ENCODE data around the gene SCAMP5. TPM values are rescaled to one million over a fixed set of nuclear protein-coding genes. Genes with fewer than 3 reads are reported as not detected.

SCAMP5 gene
- total RNA-seq, 1 donor from 2014 or later, result 1.6 TPM

DNA sequence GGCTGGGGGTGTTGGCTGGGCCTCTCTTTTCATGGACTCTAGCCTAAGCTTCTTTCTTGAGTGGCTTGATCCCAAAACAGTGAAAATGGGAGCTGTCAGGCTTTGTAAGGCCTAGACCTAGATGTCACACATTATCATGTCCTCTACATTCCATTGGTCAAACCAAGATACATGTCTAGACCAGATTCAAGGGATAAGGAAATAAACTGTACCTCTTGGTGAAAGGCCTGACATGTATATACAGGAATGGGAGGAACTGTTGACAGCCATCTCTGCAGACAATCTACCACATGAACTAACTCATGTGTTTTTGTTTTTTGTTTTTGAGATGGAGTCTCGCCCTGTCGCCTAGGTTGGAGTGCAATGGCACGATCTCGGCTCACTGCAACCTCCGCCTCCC, 27.7 kb upstream of the SCAMP5 start:
- Histone ChIP-seq H3K27ac (ENCODE audit: low read depth, low read length) (no peak overlapping the region), H3K4me1 (ENCODE audit: control insufficient read depth in 3 of 3, insufficient read depth in 3 of 3, low read length in 3 of 3) (peaks cover 0 to 3% (median 0%) of the 10 kb centered on the region in 3 donors), H3K9me3 (ENCODE audit: control insufficient read depth in 3 of 3, low read length in 3 of 3) (no peaks in the 10 kb centered on the region), H3K4me3 (ENCODE audit: low read length in 3 of 3) (no peak overlapping the region), H3K36me3 (ENCODE audit: control insufficient read depth in 3 of 3, insufficient read depth in 3 of 3, low read length in 3 of 3) (no peaks in the 10 kb centered on the region), H3K9ac (ENCODE audit: low read depth in 1 of 3, low read length in 3 of 3) (no peak overlapping the region), H3K27me3 (ENCODE audit: control insufficient read depth in 3 of 3, insufficient read depth in 3 of 3, low read length in 3 of 3) (no peaks in the 10 kb centered on the region)

DNA sequence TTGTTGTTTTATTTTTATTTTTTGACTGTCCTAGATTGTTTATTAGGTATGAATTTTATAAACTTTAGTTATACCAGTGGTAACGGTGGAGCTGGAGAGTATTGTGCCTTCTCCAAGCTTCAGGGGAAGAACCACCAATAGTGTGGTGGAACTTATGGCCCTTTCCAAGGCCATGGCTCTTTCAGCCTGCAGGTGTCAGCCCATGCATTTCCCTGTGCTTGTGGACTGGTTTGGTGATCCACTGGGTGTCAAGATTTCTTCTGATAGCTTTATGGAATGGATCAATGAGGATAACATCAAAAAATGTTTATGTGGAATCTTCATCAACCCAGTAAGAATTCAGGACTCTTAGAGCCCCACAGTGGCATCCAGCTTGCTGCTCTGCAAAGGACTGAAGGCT, 19.2 kb upstream of the SCAMP5 start:
- Histone ChIP-seq H3K36me3 (ENCODE audit: control insufficient read depth in 3 of 3, insufficient read depth in 3 of 3, low read length in 3 of 3) (no peaks in the 10 kb centered on the region), H3K27ac (ENCODE audit: low read depth, low read length) (no peak overlapping the region), H3K9me3 (ENCODE audit: control insufficient read depth in 3 of 3, low read length in 3 of 3) (no peaks in the 10 kb centered on the region), H3K27me3 (ENCODE audit: control insufficient read depth in 3 of 3, insufficient read depth in 3 of 3, low read length in 3 of 3) (no peaks in the 10 kb centered on the region), H3K4me1 (ENCODE audit: control insufficient read depth in 3 of 3, insufficient read depth in 3 of 3, low read length in 3 of 3) (no peaks in the 10 kb centered on the region), H3K9ac (ENCODE audit: low read depth in 1 of 3, low read length in 3 of 3) (no peak overlapping the region), H3K4me3 (ENCODE audit: low read length in 3 of 3) (no peak overlapping the region)

DNA sequence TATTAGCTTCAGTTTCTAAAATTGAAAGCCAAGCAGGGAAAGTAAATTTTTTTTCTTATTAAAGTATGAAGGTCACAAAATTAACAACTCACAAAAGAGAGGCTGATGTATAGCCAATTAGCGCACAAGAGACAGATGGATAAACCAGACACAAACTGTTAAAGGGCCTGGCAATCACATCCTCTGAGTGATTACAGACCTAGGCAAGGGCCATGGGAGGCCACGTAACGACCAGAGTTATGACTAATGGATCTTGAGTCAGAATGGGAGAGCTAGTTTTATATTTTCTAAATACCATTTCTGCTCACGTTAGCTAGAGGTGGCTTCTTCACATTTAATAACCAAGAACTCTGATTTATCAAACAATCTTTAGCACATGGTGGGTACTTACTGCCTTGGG, 17.8 kb upstream of the SCAMP5 start:
- Histone ChIP-seq H3K4me3 (ENCODE audit: low read length in 3 of 3) (no peak overlapping the region), H3K9me3 (ENCODE audit: control insufficient read depth in 3 of 3, low read length in 3 of 3) (no peaks in the 10 kb centered on the region), H3K4me1 (ENCODE audit: control insufficient read depth in 3 of 3, insufficient read depth in 3 of 3, low read length in 3 of 3) (no peaks in the 10 kb centered on the region), H3K27me3 (ENCODE audit: control insufficient read depth in 3 of 3, insufficient read depth in 3 of 3, low read length in 3 of 3) (peaks cover 0 to 3% (median 0%) of the 10 kb centered on the region in 3 donors), H3K36me3 (ENCODE audit: control insufficient read depth in 3 of 3, insufficient read depth in 3 of 3, low read length in 3 of 3) (no peaks in the 10 kb centered on the region), H3K9ac (ENCODE audit: low read depth in 1 of 3, low read length in 3 of 3) (peak overlapping the region in 1 of 3 donors; percentile 25), H3K27ac (ENCODE audit: low read depth, low read length) (no peak overlapping the region)

DNA sequence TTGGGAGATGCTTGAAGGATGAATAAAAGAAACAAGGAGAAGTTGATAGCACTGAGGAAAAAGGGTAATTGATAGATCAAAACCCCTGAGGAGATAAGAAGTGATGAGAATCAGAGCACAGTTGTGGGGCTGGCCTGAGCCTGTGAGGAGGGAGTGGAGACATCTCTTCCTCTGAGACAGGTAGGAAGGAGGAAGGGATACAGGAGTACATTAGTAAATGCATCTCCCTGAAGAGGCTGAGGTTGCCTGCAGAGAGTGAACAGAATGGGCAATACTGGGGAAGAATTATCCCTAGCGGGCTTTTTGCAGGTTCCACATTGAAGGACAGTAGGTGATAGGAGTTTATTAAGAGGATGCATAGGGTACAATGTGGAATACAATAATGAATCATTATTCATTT, 17.3 kb upstream of the SCAMP5 start:
- Histone ChIP-seq H3K9ac (ENCODE audit: low read depth in 1 of 3, low read length in 3 of 3) (no peak overlapping the region), H3K9me3 (ENCODE audit: control insufficient read depth in 3 of 3, low read length in 3 of 3) (no peaks in the 10 kb centered on the region), H3K4me3 (ENCODE audit: low read length in 3 of 3) (no peak overlapping the region), H3K27ac (ENCODE audit: low read depth, low read length) (no peak overlapping the region), H3K27me3 (ENCODE audit: control insufficient read depth in 3 of 3, insufficient read depth in 3 of 3, low read length in 3 of 3) (peaks cover 0 to 3% (median 0%) of the 10 kb centered on the region in 3 donors), H3K4me1 (ENCODE audit: control insufficient read depth in 3 of 3, insufficient read depth in 3 of 3, low read length in 3 of 3) (no peaks in the 10 kb centered on the region), H3K36me3 (ENCODE audit: control insufficient read depth in 3 of 3, insufficient read depth in 3 of 3, low read length in 3 of 3) (no peaks in the 10 kb centered on the region)

DNA sequence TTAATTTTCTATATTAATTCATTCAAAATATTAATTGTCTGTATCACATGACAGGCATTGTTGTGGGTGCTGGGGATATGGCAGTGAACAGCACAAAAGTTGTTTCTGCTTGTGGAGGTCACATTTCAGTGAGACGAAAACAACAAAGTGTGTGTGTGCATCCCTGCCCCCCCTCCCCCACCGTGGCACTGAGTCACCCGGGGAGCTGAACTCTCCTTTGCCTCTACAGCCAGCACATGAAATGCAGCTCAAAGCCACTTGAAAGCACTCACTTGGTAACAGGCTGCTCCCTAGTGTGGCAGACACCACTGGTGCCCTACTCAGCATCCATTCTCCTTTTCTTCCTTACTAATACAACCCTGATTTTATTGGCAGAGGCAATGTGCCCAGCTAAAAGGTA, 16.9 kb upstream of the SCAMP5 start:
- Histone ChIP-seq H3K27me3 (ENCODE audit: control insufficient read depth in 3 of 3, insufficient read depth in 3 of 3, low read length in 3 of 3) (peaks cover 0 to 3% (median 0%) of the 10 kb centered on the region in 3 donors), H3K4me3 (ENCODE audit: low read length in 3 of 3) (no peak overlapping the region), H3K27ac (ENCODE audit: low read depth, low read length) (no peak overlapping the region), H3K9me3 (ENCODE audit: control insufficient read depth in 3 of 3, low read length in 3 of 3) (no peaks in the 10 kb centered on the region), H3K4me1 (ENCODE audit: control insufficient read depth in 3 of 3, insufficient read depth in 3 of 3, low read length in 3 of 3) (no peaks in the 10 kb centered on the region), H3K9ac (ENCODE audit: low read depth in 1 of 3, low read length in 3 of 3) (no peak overlapping the region), H3K36me3 (ENCODE audit: control insufficient read depth in 3 of 3, insufficient read depth in 3 of 3, low read length in 3 of 3) (no peaks in the 10 kb centered on the region)

DNA sequence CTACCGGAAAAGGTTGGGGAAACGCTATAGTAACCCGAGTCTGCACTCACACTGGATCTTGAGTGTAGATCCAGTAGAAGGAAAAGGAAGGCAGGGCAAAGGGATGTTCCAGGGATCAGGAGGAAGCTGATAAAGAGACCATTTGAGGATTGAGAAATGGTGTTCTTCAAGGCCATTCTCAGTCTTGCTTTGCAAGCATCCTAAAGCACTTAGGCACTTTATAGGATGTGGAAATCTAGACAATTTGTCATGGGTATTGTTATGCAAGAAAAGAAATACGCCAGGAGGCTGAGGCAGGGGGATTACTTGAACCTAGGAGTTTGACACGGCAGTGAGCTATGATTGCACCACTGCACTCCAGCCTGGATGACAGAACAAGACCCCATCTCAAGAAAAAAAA, 13.2 kb upstream of the SCAMP5 start:
- Histone ChIP-seq H3K36me3 (ENCODE audit: control insufficient read depth in 3 of 3, insufficient read depth in 3 of 3, low read length in 3 of 3) (no peaks in the 10 kb centered on the region), H3K9me3 (ENCODE audit: control insufficient read depth in 3 of 3, low read length in 3 of 3) (no peaks in the 10 kb centered on the region), H3K4me3 (ENCODE audit: low read length in 3 of 3) (no peak overlapping the region), H3K4me1 (ENCODE audit: control insufficient read depth in 3 of 3, insufficient read depth in 3 of 3, low read length in 3 of 3) (no peaks in the 10 kb centered on the region), H3K27ac (ENCODE audit: low read depth, low read length) (no peak overlapping the region), H3K9ac (ENCODE audit: low read depth in 1 of 3, low read length in 3 of 3) (no peak overlapping the region), H3K27me3 (ENCODE audit: control insufficient read depth in 3 of 3, insufficient read depth in 3 of 3, low read length in 3 of 3) (peaks cover 8 to 15% (median 13%) of the 10 kb centered on the region in 3 donors)

DNA sequence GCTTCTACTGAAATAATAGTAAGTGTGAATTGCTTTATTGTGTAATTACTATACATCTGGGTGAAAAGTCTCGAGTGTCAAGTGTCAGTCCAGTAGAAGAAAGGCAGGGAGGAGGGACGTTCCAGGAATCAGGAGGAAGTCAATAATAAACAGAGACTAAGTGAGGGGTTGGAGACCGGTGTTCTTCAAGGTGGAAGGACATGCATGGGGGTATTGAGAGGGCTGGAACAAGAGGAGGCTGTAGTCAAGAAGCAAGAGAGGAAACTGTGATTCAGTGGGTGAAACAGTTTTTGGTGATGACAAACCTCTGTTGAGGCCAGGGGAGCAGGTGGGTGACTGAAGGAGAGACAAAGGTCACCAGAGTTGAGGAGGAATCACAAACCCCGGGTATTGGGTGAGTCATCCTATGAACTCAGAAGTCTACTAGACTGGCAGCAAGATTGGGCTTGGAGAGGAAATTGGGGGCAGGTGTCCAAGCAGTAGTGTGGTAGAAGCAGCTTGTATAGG, 11.6 kb upstream of the SCAMP5 start:
- Histone ChIP-seq H3K4me3 (ENCODE audit: low read length in 3 of 3) (no peak overlapping the region), H3K9ac (ENCODE audit: low read depth in 1 of 3, low read length in 3 of 3) (no peak overlapping the region), H3K4me1 (ENCODE audit: control insufficient read depth in 3 of 3, insufficient read depth in 3 of 3, low read length in 3 of 3) (no peaks in the 10 kb centered on the region), H3K27ac (ENCODE audit: low read depth, low read length) (no peak overlapping the region), H3K9me3 (ENCODE audit: control insufficient read depth in 3 of 3, low read length in 3 of 3) (no peaks in the 10 kb centered on the region), H3K27me3 (ENCODE audit: control insufficient read depth in 3 of 3, insufficient read depth in 3 of 3, low read length in 3 of 3) (peaks cover 10 to 15% (median 13%) of the 10 kb centered on the region in 3 donors), H3K36me3 (ENCODE audit: control insufficient read depth in 3 of 3, insufficient read depth in 3 of 3, low read length in 3 of 3) (no peaks in the 10 kb centered on the region)

DNA sequence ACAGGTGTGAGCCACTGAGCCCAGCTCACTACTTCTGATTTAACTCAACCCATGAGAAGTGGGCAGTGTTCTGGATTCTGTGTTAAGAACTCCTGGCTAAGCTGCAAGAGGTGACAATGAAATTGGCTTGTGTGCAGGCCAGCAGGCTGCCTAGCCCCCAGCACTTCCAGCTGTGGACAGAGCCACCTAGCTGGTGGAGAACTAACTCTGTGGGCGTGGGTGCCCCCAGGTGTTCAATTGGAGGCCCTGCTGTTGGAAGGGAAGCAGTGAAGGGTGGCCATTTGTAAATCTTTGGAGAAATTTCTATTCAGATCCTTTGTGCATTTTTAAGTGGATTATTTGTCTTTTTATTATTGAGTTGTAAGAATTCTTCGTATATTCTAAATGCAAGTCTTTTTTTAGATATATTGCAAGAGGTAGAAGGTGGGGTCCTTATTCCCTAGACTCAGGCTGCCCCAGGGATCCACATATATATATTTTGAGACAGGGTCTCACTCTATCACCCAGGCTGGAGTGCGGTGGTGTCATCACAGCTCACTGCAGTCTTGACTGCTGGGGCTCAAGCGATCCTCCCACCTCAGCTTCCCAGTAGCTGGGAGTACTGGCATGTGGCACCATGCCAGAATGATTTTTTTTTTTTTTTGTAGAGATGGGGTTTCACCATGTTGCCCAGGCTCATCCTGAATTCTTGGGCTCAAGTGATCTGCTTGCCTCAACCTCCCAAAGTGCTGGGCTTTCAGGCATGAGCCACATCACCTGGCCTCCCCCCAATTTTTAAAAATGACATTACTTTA, 7.2 kb upstream of the SCAMP5 start:
- Histone ChIP-seq H3K4me3 (ENCODE audit: low read length in 3 of 3) (no peak overlapping the region), H3K36me3 (ENCODE audit: control insufficient read depth in 3 of 3, insufficient read depth in 3 of 3, low read length in 3 of 3) (no peaks in the 10 kb centered on the region)

DNA sequence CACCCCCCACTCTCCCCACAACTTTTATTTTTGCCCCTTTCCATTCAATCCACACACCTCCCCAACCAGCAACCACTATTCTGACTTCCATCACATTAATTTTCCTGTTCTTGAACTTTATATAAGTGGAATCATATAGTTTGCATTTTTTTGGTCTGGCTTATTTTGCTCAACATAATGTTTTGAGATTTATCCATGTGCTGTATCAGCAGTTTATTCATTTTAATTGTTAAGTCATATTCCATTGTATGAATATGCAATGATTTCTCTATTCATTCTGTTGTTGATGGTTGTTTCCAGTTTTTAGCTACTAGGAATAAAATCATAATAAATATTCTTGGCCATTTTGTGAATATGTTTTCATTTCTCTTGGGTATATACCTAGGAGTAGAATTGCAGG, 5.8 kb upstream of the SCAMP5 start:
- no peak overlapping the region for H3K27ac ChIP-seq (ENCODE audit: low read depth, low read length)
- no peaks in the 10 kb centered on the region for H3K4me1 ChIP-seq (ENCODE audit: control insufficient read depth in 3 of 3, insufficient read depth in 3 of 3, low read length in 3 of 3)
- H3K9me3 ChIP-seq (ENCODE audit: control insufficient read depth in 3 of 3, low read length in 3 of 3), result no peaks in the 10 kb centered on the region
- H3K9ac ChIP-seq (ENCODE audit: low read depth in 1 of 3, low read length in 3 of 3), result no peak overlapping the region
- no peaks in the 10 kb centered on the region for H3K36me3 ChIP-seq (ENCODE audit: control insufficient read depth in 3 of 3, insufficient read depth in 3 of 3, low read length in 3 of 3)
- peaks cover 10 to 13% (median 13%) of the 10 kb centered on the region in 3 donors for H3K27me3 ChIP-seq (ENCODE audit: control insufficient read depth in 3 of 3, insufficient read depth in 3 of 3, low read length in 3 of 3)
- no peak overlapping the region for H3K4me3 ChIP-seq (ENCODE audit: low read length in 3 of 3)

More for the DNA sequence above, 7.2 kb upstream of the SCAMP5 start:
- Histone ChIP-seq H3K27ac (ENCODE audit: low read depth, low read length) (no peak overlapping the region), H3K4me1 (ENCODE audit: control insufficient read depth in 3 of 3, insufficient read depth in 3 of 3, low read length in 3 of 3) (no peaks in the 10 kb centered on the region), H3K9me3 (ENCODE audit: control insufficient read depth in 3 of 3, low read length in 3 of 3) (no peaks in the 10 kb centered on the region), H3K9ac (ENCODE audit: low read depth in 1 of 3, low read length in 3 of 3) (no peak overlapping the region), H3K27me3 (ENCODE audit: control insufficient read depth in 3 of 3, insufficient read depth in 3 of 3, low read length in 3 of 3) (peaks cover 13 to 14% (median 13%) of the 10 kb centered on the region in 3 donors)

DNA sequence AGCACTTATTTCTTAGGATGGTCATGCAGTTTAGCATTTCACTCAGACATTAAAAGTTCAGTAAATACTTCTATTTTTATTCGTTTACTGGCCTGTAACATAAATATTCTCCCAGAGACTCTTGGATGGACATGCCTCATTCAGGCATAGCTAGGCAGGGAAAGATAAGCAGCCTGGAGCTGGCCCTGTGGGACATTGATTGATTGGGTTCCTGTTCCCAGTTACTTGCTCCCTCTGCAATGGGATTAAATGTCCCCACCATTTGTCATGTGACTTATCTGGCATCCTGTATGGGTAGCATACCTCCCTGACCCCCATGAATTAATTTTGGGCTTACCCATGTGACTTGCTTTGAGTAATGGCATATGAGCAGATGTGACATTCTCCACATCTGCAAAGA, 2.7 kb upstream of the SCAMP5 start:
- H3K9me3 ChIP-seq (ENCODE audit: control insufficient read depth in 3 of 3, low read length in 3 of 3), result no peaks in the 10 kb centered on the region
- no peak overlapping the region for H3K27ac ChIP-seq (ENCODE audit: low read depth, low read length)
- no peaks in the 10 kb centered on the region for H3K36me3 ChIP-seq (ENCODE audit: control insufficient read depth in 3 of 3, insufficient read depth in 3 of 3, low read length in 3 of 3)
- no peak overlapping the region for H3K9ac ChIP-seq (ENCODE audit: low read depth in 1 of 3, low read length in 3 of 3)
- H3K27me3 ChIP-seq (ENCODE audit: control insufficient read depth in 3 of 3, insufficient read depth in 3 of 3, low read length in 3 of 3), result peaks cover 16 to 22% (median 19%) of the 10 kb centered on the region in 3 donors
- H3K4me1 ChIP-seq (ENCODE audit: control insufficient read depth in 3 of 3, insufficient read depth in 3 of 3, low read length in 3 of 3), result peaks cover 13 to 15% (median 13%) of the 10 kb centered on the region in 3 donors
- no peak overlapping the region for H3K4me3 ChIP-seq (ENCODE audit: low read length in 3 of 3)

All from skeletal muscle tissue (tissue), 4 donors.